Measurements from ENCODE around the gene CLDN22.

CLDN22 gene

DNA sequence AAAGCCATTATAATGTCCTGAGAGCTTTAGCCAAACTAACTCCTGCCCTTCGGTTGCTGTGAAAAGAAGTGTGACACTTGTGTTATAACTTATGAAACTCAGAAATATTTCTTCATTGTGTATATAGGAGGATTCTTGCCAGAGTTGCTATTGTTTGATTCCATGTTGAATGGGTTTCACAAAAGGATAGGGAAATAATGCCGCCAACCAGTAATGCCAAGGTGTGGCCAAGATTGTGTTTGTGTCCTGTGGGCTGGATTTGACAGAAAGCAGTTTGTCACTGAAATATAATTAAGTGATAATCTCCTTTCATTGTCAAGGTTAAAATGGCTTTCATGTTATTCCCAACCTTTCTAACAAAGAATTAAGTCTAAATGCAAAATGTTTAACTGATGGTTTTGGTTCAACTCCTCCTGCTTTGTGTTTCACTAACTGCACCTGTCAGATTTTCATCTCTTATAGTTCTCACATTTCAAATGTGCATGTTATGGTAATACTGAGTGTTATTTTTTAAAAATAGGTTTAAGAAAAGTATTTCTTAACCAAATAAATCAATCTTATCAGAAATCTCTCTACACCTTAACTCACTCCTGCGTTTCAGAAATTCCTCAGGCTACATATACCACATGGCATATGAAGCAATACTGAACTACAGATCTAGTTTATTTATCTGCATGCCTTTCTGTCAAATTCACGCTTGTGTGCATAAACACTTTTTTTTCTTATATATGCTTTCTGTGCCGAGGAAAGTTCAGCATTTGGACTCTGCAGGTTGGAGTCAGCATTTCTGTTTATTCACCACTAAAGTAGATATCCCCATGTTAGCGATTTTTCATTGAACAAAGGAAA, at the start of gene CLDN22:
CLDN22 (minus strand) TSS at position 66 of the 849 bp plus-strand sequence; CDS start at position 8, 58 bp downstream.
- DNase-seq (ENCODE audit: low spot score): no peak
- TF ChIP-seq, protein P1, sequence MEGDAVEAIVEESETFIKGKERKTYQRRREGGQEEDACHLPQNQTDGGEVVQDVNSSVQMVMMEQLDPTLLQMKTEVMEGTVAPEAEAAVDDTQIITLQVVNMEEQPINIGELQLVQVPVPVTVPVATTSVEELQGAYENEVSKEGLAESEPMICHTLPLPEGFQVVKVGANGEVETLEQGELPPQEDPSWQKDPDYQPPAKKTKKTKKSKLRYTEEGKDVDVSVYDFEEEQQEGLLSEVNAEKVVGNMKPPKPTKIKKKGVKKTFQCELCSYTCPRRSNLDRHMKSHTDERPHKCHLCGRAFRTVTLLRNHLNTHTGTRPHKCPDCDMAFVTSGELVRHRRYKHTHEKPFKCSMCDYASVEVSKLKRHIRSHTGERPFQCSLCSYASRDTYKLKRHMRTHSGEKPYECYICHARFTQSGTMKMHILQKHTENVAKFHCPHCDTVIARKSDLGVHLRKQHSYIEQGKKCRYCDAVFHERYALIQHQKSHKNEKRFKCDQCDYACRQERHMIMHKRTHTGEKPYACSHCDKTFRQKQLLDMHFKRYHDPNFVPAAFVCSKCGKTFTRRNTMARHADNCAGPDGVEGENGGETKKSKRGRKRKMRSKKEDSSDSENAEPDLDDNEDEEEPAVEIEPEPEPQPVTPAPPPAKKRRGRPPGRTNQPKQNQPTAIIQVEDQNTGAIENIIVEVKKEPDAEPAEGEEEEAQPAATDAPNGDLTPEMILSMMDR (conservative IDR thresholded peaks at IDR 0.05; ENCODE audit: low read depth): no peak
- POLR2A ChIA-PET (ENCODE audit: low non-redundant PET): no interaction called here
- H3K27ac ChIP-seq: no peak within 1 kb of the TSS
- CTCF ChIA-PET: interaction anchor here (0.6 kb wide), 1 partner anchor 402 kb away, joined by 3 read pairs; no protein-coding TSS in a partner anchor

- ChIA-PET POLR2A (ENCODE audit: low non-redundant PET) (no interaction called here), CTCF (interaction anchor here (0.7 kb wide), 1 partner anchor 75 kb away, joined by 3 read pairs; no protein-coding TSS in a partner anchor)
- no peak for DNase-seq (ENCODE audit: low spot score)
- TF ChIP-seq, protein P1 (conservative IDR thresholded peaks at IDR 0.05; ENCODE audit: low read depth): no peak
- no peak overlapping the region for H3K27ac ChIP-seq
Measured at GRCh38 chr4:183369073-183369472, 49.0 kb upstream of the CLDN22 start.

DNA sequence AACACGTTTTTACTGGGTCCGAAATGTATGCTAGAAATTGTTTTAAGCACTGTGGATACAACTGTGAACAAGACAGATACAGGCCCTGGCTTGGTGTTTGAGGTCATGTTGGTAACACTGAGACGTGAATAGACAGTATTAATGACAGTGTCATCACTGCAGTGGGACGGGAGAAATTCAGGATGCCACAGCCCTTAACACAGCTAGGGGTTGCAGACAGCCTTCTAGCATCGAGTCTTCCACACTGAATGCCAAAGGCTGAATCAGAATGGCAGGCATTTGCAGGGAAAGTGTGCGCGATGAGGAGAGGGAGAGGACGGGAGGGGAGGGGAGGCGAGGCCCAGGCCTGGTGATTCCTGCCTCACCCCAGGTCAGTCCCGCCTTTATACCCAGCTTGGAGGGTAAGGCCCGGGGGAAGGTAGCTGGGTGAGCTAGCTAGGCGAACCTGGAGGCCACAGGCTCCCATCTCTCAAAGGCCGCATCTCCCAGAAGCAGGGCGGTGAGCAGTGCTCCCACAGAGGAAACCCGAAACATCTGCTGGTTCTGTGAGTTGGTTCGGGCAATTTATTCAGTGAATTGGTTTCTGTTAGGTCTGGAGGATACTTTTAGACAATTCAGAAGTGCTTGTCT, 46.2 kb upstream of the CLDN22 start:
- TF ChIP-seq, protein P1 (conservative IDR thresholded peaks at IDR 0.05; ENCODE audit: low read depth): no peak
- ChIA-PET CTCF (interaction anchor here (0.6 to 0.7 kb wide), 2 partner anchors 111 to 561 kb away, joined by 5 read pairs; no protein-coding TSS in a partner anchor), POLR2A (ENCODE audit: low non-redundant PET) (no interaction called here)
- no peak overlapping the region for H3K27ac ChIP-seq
- DNase-seq (ENCODE audit: low spot score): no peak

DNA sequence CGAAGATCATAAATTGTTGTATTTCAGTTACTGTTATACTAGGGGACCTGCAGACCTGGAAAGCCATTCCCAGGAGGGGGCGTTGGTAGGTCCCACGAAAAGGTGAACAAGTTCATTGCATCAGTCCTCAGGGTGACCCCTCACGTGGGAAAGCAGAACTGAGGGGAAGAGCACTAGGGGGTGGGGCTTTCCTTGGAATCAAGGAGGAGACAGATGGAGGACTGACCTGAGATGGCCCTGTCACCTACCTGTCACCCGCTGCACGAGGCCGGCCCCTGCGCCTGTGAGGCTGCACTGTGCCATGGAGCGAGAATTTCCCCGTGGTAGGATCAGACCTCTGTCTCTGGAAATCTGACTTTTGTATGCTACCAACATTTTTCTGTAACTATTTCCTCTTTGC, 43.9 kb upstream of the CLDN22 start:
- DNase-seq (ENCODE audit: low spot score): no peak
- POLR2A ChIA-PET (ENCODE audit: low non-redundant PET): no interaction called here
- no peak overlapping the region for H3K27ac ChIP-seq
- TF ChIP-seq, protein P1 (conservative IDR thresholded peaks at IDR 0.05; ENCODE audit: low read depth): no peak
- CTCF ChIA-PET: no interaction called here

GRCh38 chr4:183362916-183363542, 43.0 kb upstream of the CLDN22 start:
- ChIA-PET CTCF (interaction anchor here (0.6 to 0.8 kb wide), 3 partner anchors 71 to 147 kb away, joined by 3 to 5 read pairs (median 3); no protein-coding TSS in a partner anchor), POLR2A (ENCODE audit: low non-redundant PET) (no interaction called here)
- TF ChIP-seq, protein P1 (conservative IDR thresholded peaks at IDR 0.05; ENCODE audit: low read depth): no peak
- H3K27ac ChIP-seq: no peak overlapping the region
- no peak for DNase-seq (ENCODE audit: low spot score)

DNA sequence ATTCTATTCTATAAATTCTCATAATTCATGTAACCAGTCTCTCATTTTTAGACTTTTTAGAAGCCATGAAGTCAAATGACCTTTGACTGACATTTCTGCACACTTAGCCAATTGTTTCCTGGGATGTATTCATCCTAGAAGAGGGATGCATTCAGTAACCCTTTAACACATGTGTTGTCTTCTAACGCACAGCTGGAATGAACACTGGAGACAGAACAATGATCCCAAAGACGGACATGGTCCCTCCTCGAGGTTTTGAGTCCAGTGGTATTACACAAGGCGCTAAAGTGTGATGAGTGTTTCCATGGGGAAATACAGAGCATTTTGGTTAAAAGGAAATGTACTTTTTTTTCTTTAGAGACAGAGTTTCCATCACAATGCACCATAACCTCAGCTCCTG, 42.0 kb upstream of the CLDN22 start:
- CTCF ChIA-PET: interaction anchor here (0.7 kb wide), 1 partner anchor 22 kb away, joined by 3 read pairs; no protein-coding TSS in a partner anchor
- no peak for DNase-seq (ENCODE audit: low spot score)
- TF ChIP-seq, protein P1 (conservative IDR thresholded peaks at IDR 0.05; ENCODE audit: low read depth): no peak
- no peak overlapping the region for H3K27ac ChIP-seq
- POLR2A ChIA-PET (ENCODE audit: low non-redundant PET): no interaction called here

Data from RWPE1 (cell line).